ENCODE results near the gene AQP2.

DNA sequence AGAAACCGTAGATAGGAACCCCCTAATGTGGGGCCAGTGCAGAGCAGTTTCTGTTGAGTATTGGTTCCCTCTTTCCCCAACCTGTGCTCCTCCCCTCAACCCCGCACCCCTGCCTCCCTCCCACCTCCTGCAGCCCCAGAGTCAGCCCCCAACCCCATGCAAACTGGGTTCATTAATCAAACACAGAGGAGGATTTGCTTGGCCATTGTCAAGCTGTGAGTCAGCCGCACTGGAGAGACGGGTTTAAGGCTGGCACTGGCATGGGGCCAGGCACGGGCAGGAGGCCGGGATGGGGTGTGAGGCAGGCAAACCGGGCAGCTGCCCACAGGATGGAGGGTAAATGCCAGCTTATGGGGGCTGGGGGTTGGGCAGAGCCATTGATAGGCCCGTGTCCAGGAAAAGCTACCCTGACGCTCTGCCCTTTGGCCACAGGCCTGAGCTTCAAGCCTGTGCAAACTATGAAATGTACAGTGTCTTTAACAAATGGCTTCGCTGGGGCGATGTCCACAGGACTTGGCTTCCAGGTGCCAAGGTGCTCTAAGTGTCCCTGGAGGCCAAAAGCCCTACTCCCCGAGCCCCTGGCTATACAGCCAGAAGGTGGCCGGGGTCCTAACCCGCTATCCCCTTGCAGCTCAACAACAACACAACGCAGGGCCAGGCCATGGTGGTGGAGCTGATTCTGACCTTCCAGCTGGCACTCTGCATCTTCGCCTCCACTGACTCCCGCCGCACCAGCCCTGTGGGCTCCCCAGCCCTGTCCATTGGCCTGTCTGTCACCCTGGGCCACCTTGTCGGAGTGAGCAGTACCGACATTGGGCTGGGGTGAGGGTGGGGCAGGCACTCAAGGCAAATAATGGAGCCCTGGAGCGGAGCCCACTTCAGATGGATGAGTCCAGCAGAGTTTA lies 12.6 kb downstream of the AQP2 start:
- no peak for TF ChIP-seq ZFX (IDR thresholded peaks at IDR 0.05; ENCODE audit: borderline replicate concordance)
- TF ChIP-seq, protein P1, sequence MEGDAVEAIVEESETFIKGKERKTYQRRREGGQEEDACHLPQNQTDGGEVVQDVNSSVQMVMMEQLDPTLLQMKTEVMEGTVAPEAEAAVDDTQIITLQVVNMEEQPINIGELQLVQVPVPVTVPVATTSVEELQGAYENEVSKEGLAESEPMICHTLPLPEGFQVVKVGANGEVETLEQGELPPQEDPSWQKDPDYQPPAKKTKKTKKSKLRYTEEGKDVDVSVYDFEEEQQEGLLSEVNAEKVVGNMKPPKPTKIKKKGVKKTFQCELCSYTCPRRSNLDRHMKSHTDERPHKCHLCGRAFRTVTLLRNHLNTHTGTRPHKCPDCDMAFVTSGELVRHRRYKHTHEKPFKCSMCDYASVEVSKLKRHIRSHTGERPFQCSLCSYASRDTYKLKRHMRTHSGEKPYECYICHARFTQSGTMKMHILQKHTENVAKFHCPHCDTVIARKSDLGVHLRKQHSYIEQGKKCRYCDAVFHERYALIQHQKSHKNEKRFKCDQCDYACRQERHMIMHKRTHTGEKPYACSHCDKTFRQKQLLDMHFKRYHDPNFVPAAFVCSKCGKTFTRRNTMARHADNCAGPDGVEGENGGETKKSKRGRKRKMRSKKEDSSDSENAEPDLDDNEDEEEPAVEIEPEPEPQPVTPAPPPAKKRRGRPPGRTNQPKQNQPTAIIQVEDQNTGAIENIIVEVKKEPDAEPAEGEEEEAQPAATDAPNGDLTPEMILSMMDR (IDR thresholded peaks at IDR 0.05), result no peak
